Loucy (cell line): ENCODE measurements around the gene DYRK3.

Experiments
- H2AFZ ChIP-seq: fragments of 200-600 bp; sonication (generic); 2 replicates; pipeline ENCODE4 v1.6.0; 2016; ENCODE audit warnings: antibody characterized with exemption, mild to moderate bottlenecking, low read length, moderate library complexity
- H3F3A ChIP-seq: fragments of 200-600 bp; 2 replicates; pipeline ENCODE4 v1.6.0; 2016; ENCODE audit warnings: antibody characterized with exemption, low read depth, mild to moderate bottlenecking
- H3K27me3 ChIP-seq: fragments of 200-600 bp; sonication (generic); 2 replicates; pipeline ENCODE4 v1.6.1; 2014; ENCODE audit warnings: low read length, mild to moderate bottlenecking; ENCODE audit not compliant: insufficient read depth, poor library complexity, severe bottlenecking
- H3K36me3 ChIP-seq: fragments of 200-600 bp; sonication (generic); 2 replicates; pipeline ENCODE4 v1.6.1; 2016; ENCODE audit warnings: low read length; ENCODE audit not compliant: insufficient read depth
- H3K4me1 ChIP-seq: fragments of 200-600 bp; sonication (generic); 2 replicates; pipeline ENCODE4 v1.5.1; 2014; ENCODE audit warnings: low read length, mild to moderate bottlenecking; ENCODE audit not compliant: insufficient read depth, poor library complexity, severe bottlenecking
- H3K4me2 ChIP-seq: fragments of 200-600 bp; sonication (generic); 2 replicates; pipeline ENCODE4 v1.6.0; 2014; ENCODE audit warnings: antibody characterized with exemption, low read length, low read depth, mild to moderate bottlenecking; ENCODE audit not compliant: poor library complexity, severe bottlenecking
- H3K4me3 ChIP-seq: fragments of 200-600 bp; sonication (generic); 2 replicates; pipeline ENCODE4 v1.5.1; 2014; ENCODE audit warnings: low read length, mild to moderate bottlenecking, mixed read lengths; ENCODE audit not compliant: poor library complexity, severe bottlenecking
- H3K79me2 ChIP-seq: fragments of 200-600 bp; sonication (generic); 2 replicates; pipeline ENCODE4 v1.6.1; 2014; ENCODE audit warnings: low read length; ENCODE audit not compliant: insufficient read depth
- H3K9ac ChIP-seq: fragments of 200-600 bp; sonication (generic); 2 replicates; pipeline ENCODE4 v1.6.0; 2014; ENCODE audit warnings: mild to moderate bottlenecking, low read depth, low read length, moderate library complexity; ENCODE audit not compliant: poor library complexity, severe bottlenecking
- H3K9me2 ChIP-seq: fragments of 200-600 bp; sonication (generic); replicated peaks from 2 replicates; pipeline ENCODE4 v1.6.1; 2016; ENCODE audit warnings: low read depth, low read length, mixed read lengths
- H3K9me3 ChIP-seq: fragments of 200-600 bp; sonication (generic); 2 replicates; pipeline ENCODE4 v1.6.1; 2014; ENCODE audit warnings: mild to moderate bottlenecking, antibody characterized with exemption, low read length, low read depth; ENCODE audit not compliant: insufficient read depth
- H4K20me1 ChIP-seq: fragments of 200-600 bp; sonication (generic); 2 replicates; pipeline ENCODE4 v1.6.0; 2014; ENCODE audit warnings: antibody characterized with exemption, low read length, mild to moderate bottlenecking; ENCODE audit not compliant: insufficient read depth, poor library complexity, severe bottlenecking
- CTCF ChIP-seq: fragments of 200-600 bp; sonication (generic); conservative IDR thresholded peaks from 2 replicates; pipeline ENCODE4 v1.5.1; 2014; ENCODE audit warnings: mild to moderate bottlenecking, antibody characterized with exemption, low read length
- EZH2phosphoT487 ChIP-seq: fragments of 200-600 bp; IDR thresholded peaks from 2 replicates; pipeline ENCODE4 v1.6.1; 2018; ENCODE audit warnings: antibody characterized with exemption, mild to moderate bottlenecking, moderate library complexity, borderline replicate concordance

The DYRK3 gene

GRCh38 chr1:206596319-206596666, 39.0 kb upstream of the DYRK3 start:
- Histone ChIP-seq H3K4me2 (no peak overlapping the region), H3K4me3 (no peak overlapping the region), H3K79me2 (no peaks in the 10 kb centered on the region), H3K9ac (no peak overlapping the region), H2AFZ (no peak overlapping the region), H3K4me1 (no peaks in the 10 kb centered on the region), H3K9me3 (no peaks in the 10 kb centered on the region), H3K27me3 (no peaks in the 10 kb centered on the region), H3F3A (no peaks in the 10 kb centered on the region), H4K20me1 (no peaks in the 10 kb centered on the region), H3K9me2 (no peaks in the 10 kb centered on the region), H3K36me3 (peaks cover 71% of the 10 kb centered on the region; the same call in 1 of the 2 replicates)
- TF ChIP-seq CTCF, result no peak
- no peak for TF ChIP-seq EZH2phosphoT487

- H3K36me3 ChIP-seq, result peaks cover 53% of the 10 kb centered on the region; the same call in 1 of the 2 replicates
- no peaks in the 10 kb centered on the region for H3K79me2 ChIP-seq
- TF ChIP-seq EZH2phosphoT487 (no peak), CTCF (no peak)
- no peaks in the 10 kb centered on the region for H3K9me3 ChIP-seq
- H2AFZ ChIP-seq, result no peak overlapping the region
- no peaks in the 10 kb centered on the region for H3K27me3 ChIP-seq
- H3K9me2 ChIP-seq, result no peaks in the 10 kb centered on the region
- no peak overlapping the region for H3K4me3 ChIP-seq
- H3K9ac ChIP-seq, result no peak overlapping the region
- no peaks in the 10 kb centered on the region for H4K20me1 ChIP-seq
- no peaks in the 10 kb centered on the region for H3K4me1 ChIP-seq
- H3K4me2 ChIP-seq, result no peak overlapping the region
- no peaks in the 10 kb centered on the region for H3F3A ChIP-seq
Measured at GRCh38 chr1:206600527-206600926, 34.8 kb upstream of the DYRK3 start.

- Histone ChIP-seq H3K27me3 (no peaks in the 10 kb centered on the region), H3K4me3 (no peak overlapping the region), H3K9me3 (no peaks in the 10 kb centered on the region), H3K4me1 (peaks cover 4% of the 10 kb centered on the region), H2AFZ (no peak overlapping the region), H4K20me1 (no peaks in the 10 kb centered on the region), H3K79me2 (no peaks in the 10 kb centered on the region), H3K36me3 (peaks cover 28% of the 10 kb centered on the region; the same call in 1 of the 2 replicates), H3F3A (no peaks in the 10 kb centered on the region), H3K4me2 (no peak overlapping the region), H3K9me2 (no peaks in the 10 kb centered on the region), H3K9ac (no peak overlapping the region)
- no peak for TF ChIP-seq EZH2phosphoT487
- TF ChIP-seq CTCF, result no peak
Measured at GRCh38 chr1:206604861-206605260, 30.5 kb upstream of the DYRK3 start.
